ENCODE measurements around the gene SLC25A46.
"Not testable (repeated sequence)": the region's sequence is repeated elsewhere in the genome, so short reads cannot be mapped to it uniquely, and the experiment has no call there.

The SLC25A46 gene

DNA sequence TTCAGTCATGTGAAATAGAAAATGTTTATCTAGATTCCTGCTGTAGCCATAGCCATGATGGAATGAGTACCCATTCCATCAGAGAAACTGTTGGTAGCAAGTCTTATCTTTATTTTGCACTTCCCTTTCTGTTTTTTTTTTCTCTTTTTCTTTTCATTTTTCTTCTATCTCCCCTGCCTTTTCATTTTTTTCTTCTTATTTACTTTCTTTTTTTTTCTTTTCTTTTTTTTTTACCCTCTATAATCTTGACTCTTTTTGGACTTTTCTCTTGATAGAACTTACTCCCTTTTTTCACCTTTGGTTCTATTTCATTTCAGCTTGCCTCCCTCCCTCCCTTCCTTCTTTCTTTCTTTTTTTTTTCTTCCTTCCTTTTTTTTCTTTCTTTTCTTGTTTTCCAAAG is 15.4 kb downstream of the SLC25A46 start:
- DNase-seq = no peak

DNA sequence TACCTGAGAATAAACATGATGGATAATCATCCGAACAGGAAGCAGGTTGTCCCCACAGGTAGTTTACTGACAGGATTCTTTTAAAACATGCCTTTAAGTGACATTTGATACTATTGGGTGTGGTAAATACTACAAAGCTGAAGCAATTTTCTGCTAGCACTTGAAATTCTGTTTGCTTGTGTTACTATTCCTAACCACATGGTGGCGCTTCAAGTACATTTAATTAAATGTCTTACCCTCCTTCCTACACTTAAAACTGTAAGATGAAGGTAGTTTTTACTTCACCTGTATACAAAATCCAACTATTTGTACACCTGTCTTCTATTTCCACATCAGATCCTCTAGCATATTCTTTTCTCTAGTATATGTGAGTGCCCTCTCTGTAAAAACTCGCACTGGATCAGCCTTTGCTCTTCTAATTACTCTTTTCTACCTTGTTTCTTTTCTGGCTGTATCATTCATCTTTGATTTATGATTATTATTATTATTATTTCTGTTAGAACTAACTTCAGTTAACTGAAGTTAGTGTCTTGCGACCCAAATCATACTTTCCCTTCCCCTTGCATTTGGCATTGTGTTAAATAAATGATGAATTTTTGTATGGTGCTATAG is 18.4 kb downstream of the SLC25A46 start:
- DNase-seq = no peak

DNA sequence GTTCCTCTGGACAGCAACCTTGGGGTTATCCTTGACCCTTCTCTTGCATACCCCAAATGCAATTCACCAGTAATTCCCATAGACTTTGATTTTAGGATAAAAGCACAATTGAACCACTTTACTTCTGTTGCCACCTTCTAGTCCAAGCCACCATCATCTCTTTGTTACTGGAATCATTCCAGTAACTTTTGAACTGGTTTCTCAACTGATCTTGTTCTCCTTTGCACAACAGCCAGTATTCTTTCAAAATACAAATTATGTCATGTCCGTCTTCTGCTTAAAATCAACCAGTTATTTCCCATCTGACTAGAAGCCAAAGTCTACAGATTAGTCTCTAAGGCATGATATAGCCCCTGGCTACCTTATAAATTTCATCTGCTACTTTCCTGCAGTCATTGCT is 21.4 kb downstream of the SLC25A46 start:
- DNase-seq = no peak

DNA sequence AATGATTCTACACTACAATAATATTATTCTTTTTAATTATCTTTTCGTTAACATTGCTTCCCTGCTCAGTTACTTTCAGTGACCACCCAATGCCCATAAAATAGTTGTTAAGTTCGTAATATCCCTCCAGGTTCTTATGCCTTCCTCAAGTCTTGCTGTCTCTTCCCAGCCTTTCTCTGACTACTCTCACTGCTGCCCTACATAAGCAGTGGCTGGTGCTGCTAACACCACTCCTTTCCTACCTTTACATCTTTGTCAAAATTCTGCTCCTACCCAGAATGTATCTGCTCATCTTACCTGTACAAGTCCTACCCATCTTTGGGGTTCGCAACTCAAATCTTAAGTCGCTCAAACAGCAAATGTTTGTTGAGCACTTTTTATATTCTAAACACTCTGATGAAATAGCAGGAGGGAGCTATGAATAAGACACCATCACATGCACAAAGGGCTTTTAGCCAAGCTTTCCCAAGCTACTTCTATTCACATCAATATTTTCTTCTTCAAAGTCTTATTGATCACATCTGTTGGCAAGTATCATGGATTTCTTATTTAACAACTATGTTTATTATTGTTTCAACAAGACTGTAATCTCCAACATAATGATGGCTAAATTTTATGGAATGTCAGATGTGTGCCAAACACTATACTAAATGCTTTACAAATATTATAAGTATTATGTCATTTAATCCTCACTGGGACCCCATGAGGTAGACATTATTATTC is 29.5 kb downstream of the SLC25A46 start:
- DNase-seq = no peak

DNA sequence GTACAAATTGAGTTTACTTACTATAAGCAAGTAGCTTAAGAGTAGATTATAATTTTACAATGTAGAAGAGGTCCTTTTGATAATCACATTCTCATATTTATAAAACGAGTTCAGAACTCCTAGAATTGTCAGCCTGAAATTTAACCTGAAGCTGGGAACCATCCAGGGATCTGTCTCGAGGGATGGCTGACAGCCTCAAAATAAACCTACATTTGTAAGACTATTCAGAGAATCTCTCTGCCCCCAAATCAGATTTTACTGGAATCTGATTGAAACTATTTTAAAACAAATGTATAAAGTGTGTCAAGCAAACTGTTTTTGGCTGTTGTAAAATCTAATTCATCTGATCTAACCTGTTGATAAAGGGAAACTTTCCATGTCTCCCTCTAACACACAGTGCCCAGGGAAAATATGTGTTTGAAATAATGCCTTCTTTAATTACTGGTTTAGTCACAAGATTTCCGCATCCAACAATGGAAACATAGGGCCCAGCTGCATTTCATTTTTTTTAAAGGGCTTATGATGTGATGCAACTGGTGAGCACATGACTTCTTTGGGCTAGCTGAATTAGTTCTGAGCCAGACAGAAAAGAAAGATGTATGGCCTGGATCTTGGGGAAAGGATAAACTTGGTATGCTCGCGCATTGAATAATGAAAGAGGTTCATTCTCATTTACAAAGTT is 30.3 kb downstream of the SLC25A46 start:
- no peak for DNase-seq

DNA sequence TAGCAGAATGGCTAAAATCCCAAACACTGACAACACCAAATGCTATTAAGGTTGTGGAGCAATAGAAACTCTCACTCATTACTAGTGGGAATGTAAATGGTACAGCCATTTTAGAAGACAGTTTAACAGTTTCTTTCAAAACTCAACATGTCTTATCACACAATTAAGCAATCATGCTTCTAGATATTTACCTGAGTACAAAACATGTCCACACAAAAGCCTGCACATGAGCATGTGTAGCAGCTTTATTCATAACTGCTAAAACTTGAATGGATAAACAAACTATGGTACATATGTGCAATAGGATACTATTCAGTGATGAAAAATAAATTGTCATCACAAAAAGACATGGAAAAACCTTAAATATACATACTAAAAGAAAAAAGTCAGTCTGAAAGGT is 31.5 kb downstream of the SLC25A46 start:
- no peak for DNase-seq

DNA sequence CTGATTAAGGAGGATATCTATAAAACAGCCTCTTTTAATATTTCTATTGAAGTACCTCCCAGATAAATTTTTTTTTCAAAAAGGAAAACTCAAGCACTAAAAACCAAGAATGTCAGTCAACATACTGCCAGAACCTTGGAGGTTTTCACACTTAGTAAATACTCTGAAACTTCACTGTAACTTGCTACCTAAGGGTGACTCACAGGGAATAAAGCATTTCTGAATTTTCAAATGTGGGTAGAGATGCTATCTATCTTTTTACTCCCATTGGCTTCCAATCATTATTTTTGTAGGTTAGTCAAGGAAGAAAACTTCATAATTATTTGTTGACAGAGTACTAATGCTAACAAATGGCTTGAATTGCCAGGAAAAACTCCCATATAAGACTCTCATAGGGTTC is 46.1 kb downstream of the SLC25A46 start:
- no peak for DNase-seq

DNA sequence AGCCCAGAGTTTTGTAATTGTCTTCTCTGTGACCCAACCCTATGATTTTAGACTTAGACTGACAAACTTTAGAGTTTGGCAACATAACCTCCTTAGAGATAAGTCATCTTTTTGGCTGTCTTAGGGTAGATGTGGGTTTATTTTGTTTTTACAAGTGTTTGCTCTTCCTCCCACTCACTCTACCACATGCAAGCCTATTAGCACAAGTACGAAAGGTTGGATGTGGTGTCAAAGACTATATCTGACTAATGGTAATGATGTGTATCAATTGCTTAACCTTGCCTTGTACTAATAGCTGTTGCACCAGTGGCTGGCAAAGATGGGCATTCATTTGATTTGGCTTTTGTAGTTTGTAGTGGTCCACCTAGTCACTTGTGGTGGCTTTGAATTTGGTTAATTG is 46.5 kb downstream of the SLC25A46 start:
- no peak for DNase-seq

DNA sequence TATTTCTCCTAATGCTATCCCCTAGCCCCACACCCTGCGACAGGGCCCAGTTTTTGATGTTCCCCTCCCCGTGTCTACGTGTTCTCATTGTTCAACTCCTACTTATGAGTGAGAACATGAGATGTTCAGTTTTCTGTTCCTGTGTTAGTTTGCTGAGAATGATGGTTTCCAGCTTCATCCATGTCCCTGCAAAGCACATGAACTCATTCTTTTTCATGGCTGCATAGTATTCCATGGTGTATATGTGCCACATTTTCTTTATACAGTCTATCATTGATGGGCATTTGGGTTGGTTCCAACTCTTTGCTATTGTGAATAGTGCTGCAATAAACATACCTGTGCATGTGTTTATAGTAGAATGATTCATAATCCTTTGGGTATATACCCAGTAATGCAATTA is 49.2 kb downstream of the SLC25A46 start:
- DNase-seq = not testable (repeated sequence)

DNA sequence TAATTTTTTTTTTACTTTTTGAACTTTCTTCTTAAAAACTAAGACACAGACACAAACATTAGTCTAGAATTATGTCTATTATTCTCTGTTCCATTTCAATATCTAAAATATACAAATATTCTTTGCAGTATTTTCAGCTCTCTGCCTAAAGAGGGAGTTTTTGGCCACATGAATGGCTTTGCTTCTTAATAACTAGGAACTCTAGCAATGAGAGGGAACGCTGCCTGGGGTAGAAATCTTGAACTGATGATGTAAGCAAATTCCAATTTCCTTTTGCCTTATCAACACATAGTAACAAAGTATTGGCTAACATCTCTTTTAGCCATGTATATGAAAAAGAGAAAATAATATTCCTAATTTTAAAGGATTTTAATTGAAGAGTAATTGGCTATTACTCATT is 51.9 kb downstream of the SLC25A46 start:
- no peak for DNase-seq

DNA sequence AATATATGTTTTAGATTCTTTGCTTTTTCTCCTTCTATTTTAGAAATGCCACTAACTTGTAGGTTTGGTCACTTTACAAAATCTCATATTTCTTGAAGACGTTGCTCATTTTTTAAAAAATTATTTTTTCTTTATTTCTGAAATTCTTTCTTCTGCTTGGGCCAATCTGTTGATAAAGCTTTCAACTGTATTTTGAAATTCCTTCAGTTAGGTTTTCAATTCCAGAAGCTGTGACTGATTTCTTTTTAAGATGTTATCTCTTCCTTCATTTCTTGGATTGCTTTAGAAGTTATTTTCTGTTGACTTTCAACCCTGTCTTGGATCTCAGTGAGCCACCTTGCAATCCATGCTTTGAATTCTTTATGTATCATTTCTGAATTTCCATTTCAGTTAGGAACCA is 64.2 kb downstream of the SLC25A46 start:
- DNase-seq = no peak

DNA sequence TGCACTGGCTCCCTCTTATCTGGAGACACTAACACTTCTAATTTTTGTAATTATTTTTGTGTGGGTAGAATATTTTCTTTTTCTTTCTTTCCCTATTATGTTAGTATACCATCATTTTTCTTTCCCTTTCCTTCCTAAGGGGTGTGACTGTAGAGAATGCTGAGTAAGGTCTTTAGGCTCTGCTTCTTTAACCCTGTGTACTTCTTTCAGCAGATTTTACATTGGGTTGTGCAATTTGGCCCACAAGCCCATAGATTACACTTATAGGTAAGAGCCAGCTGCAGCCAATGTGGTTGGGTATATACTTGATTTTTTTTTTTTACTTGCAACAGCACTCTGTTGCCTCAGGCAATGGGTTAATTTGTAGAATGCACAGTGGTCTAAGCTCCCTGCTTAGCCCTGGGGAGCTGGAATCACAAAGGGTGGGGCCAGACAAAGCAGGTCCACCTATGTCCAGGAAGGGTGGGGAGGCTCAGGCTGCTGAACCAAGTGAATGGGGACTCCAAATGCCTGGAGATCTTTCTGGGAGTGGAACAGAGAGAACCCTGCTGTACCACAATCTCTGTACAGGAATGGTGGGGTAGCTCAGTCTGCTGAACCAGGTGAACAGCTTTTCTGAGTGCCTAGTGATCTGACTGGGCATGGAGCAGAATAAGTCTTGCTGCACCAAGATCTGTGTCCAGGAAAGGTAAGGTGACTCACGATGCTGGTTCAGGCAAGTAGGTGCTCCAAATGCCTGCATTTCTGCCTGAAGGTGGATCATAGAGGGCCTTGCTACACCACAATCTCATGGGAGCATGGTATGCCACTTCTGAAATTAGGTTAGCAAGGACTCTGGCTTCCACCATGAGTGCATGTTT is 64.9 kb downstream of the SLC25A46 start:
- no peak for DNase-seq

DNA sequence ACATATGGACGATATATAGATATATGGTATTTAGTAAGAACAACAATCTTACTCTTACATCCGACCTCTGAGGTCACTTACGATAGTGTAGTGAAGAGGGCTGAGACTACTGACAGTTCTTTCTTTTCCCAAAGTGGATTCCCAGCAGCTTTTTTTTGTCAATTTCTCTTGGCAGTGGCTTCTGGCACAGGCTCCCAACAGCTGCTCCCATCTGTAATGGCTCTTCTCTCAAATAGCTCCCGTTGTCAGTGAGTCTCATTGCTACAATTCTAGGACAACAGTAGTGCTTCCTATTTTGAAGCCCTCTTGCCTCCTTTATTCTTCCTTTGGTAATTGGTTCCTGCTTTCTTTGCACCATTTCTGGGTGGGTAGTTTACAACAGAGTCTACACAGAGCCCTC is 68.4 kb downstream of the SLC25A46 start:
- peak in 1 of 56 donors; percentile 2 for DNase-seq

DNA sequence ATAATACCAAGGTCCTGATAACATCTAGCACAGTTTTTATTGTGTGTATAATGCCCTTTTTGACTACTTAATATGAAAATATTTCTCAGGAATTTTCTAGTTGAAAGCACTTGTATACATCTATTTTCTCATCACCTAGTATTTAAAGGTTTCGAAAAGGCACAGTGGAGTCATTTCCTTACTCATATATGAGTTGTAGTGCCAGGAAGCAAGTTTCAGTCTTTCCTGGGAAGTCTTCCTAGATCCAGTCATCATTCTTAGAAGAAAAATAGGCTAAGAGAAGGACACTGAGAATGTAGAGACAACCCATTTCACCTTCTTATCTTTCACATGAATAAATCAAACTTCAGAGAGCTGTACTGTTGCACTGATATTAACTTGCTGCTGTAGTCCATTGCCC is 70.2 kb downstream of the SLC25A46 start:
- DNase-seq = no peak

Measured in amygdala (tissue), 56 donors.